Measurements from ENCODE around the gene DACH1.

- TF ChIP-seq CTCF (IDR thresholded peaks at IDR 0.05; ENCODE audit: low read depth, low read length) (no peak), EZH2phosphoT487 (IDR thresholded peaks at IDR 0.05; ENCODE audit: low read depth) (no peak)
These were observed 114.1 kb downstream of the DACH1 start for GRCh38 chr13:71752775-71753513.
